HEK293T (cell line): ENCODE results near the gene GNA12.

ENCODE experiments used
- CTCF ChIA-PET: fragments of 350-600 bp; formaldehyde crosslinking; extraction: SDS; loops from one replicate; lab custom pipeline; 2021; ENCODE audit warnings: antibody characterized with exemption, inconsistent platforms; lab: Yijun Ruan, JAX
- POLR2A ChIA-PET: fragments of 350-600 bp; formaldehyde crosslinking; extraction: SDS; loops from one replicate; lab custom pipeline; 2020; ENCODE audit warnings: antibody characterized with exemption, inconsistent platforms; lab: Yijun Ruan, JAX
- DNase-seq: peaks from one replicate; pipeline ENCODE4 v3.0.0; 2012; ENCODE audit warnings: mixed read lengths; ENCODE audit errors: extremely low spot score
- ARNT ChIP-seq: fragments of 450-650 bp; IDR thresholded peaks from 2 replicates; pipeline ENCODE4 v1.6.1; 2017; ENCODE audit warnings: mild to moderate bottlenecking
- BHLHE40 ChIP-seq: fragments of 450-650 bp; IDR thresholded peaks from 2 replicates; pipeline ENCODE4 v1.6.1; 2016; ENCODE audit warnings: mild to moderate bottlenecking, moderate library complexity, borderline replicate concordance
- CTBP1 ChIP-seq: fragments of 450-650 bp; IDR thresholded peaks from 2 replicates; pipeline ENCODE4 v1.6.1; 2016; ENCODE audit warnings: borderline replicate concordance
- ELF4 ChIP-seq: fragments of 450-650 bp; IDR thresholded peaks from 2 replicates; pipeline ENCODE4 v1.6.1; 2017; ENCODE audit warnings: antibody characterized with exemption
- FOXA1 ChIP-seq: fragments of 450-650 bp; IDR thresholded peaks from 2 replicates; pipeline ENCODE4 v1.6.1; 2016; ENCODE audit warnings: mild to moderate bottlenecking
- FOXK2 ChIP-seq: fragments of 450-650 bp; IDR thresholded peaks from 2 replicates; pipeline ENCODE4 v1.6.1; 2016; ENCODE audit warnings: mild to moderate bottlenecking
- FOXM1 ChIP-seq: fragments of 450-650 bp; IDR thresholded peaks from 2 replicates; pipeline ENCODE4 v1.6.1; 2017; ENCODE audit warnings: mild to moderate bottlenecking, borderline replicate concordance
- HDGF ChIP-seq: fragments of 450-650 bp; IDR thresholded peaks from 2 replicates; pipeline ENCODE4 v1.6.1; 2017; ENCODE audit warnings: antibody characterized with exemption, borderline replicate concordance
- L3MBTL2 ChIP-seq: fragments of 450-650 bp; conservative IDR thresholded peaks from 2 replicates; pipeline ENCODE4 v1.6.1; 2016; ENCODE audit warnings: mild to moderate bottlenecking
- LEF1 ChIP-seq: fragments of 450-650 bp; IDR thresholded peaks from 2 replicates; pipeline ENCODE4 v1.6.1; 2017; ENCODE audit warnings: mild to moderate bottlenecking, borderline replicate concordance
- NFRKB ChIP-seq: fragments of 450-650 bp; IDR thresholded peaks from 2 replicates; pipeline ENCODE4 v1.6.1; 2016; ENCODE audit warnings: mild to moderate bottlenecking, moderate library complexity
- PKNOX1 ChIP-seq: fragments of 450-650 bp; IDR thresholded peaks from 2 replicates; pipeline ENCODE4 v1.6.1; 2016
- SP1 ChIP-seq: fragments of 450-650 bp; IDR thresholded peaks from 2 replicates; pipeline ENCODE4 v1.6.1; 2017
- SUZ12 ChIP-seq: fragments of 450-650 bp; IDR thresholded peaks from 2 replicates; pipeline ENCODE4 v1.6.1; 2016; ENCODE audit warnings: mild to moderate bottlenecking
- TARDBP ChIP-seq: fragments of 450-650 bp; IDR thresholded peaks from 2 replicates; pipeline ENCODE4 v1.6.1; 2016
- ZNF384 ChIP-seq: fragments of 450-650 bp; IDR thresholded peaks from 2 replicates; pipeline ENCODE4 v1.6.1; 2016

The GNA12 gene

GRCh38 chr7:2786607-2787116 is 57.4 kb downstream of the GNA12 start:
- POLR2A ChIA-PET, result no interaction called here

DNA sequence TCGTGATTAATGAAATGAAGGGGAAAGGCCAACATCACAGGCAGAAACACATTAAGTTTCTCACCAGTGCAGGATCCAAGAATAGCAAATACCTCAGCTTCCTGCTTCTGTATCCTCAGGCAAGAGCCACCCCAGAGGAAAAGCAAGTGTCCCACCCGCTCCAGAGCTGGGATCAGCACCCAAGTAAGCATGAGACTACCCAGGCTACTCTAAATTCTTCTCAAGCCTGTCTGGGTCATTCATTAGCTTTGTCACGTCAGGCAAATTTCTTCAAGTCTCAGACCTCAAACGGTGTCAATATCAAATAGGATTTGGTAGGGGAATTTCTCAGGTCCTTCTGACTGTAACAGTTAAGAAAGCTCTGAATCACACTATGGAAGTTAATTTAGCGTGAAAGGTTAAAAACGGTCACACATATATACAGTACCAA is 59.0 kb downstream of the GNA12 start:
- no peak for TF ChIP-seq LEF1
- no peak for TF ChIP-seq SUZ12
- TF ChIP-seq FOXK2, result no peak
- TF ChIP-seq BHLHE40, result no peak
- TF ChIP-seq FOXM1, result no peak
- no peak for TF ChIP-seq TARDBP
- no peak for TF ChIP-seq SP1
- TF ChIP-seq NFRKB, result no peak
- ChIA-PET POLR2A (interaction anchor here (0.9 kb wide), 1 partner anchor 10 kb away, joined by 4 read pairs; no protein-coding TSS in a partner anchor), CTCF (no interaction called here)
- no peak for DNase-seq

More at GRCh38 chr7:2786607-2787116, 57.4 kb downstream of the GNA12 start:
- CTCF ChIA-PET, result no interaction called here
- no peak for DNase-seq
- TF ChIP-seq CTBP1 (no peak), NFRKB (no peak), ELF4 (no peak), L3MBTL2 (no peak), TARDBP (no peak), SUZ12 (no peak), FOXM1 (no peak), ZNF384 (no peak), PKNOX1 (no peak), FOXA1 (no peak), BHLHE40 (no peak), SP1 (no peak), FOXK2 (no peak)

DNA sequence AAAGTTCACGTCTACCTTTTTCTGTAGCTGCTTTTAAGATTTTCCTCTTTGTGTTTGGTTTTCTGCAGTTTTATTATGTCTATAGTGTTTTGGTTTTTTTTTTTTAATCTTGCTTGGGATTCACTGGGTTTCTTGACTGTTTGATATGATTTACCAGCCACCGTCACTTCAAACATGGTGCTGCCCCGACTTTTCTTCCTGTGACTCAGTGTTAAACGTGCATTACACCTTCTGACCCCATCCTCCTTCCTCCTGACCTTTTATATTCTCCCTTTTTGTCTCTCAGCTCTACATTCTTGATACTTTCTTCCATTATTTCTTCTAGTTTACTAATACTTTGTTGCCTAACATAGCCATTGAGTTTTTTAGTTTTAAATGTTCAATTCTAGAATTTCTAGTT is 61.5 kb downstream of the GNA12 start:
- POLR2A ChIA-PET, result no interaction called here
- CTCF ChIA-PET, result no interaction called here
- DNase-seq, result no peak

GRCh38 chr7:2782121-2782520 is 62.0 kb downstream of the GNA12 start:
- ChIA-PET CTCF (no interaction called here), POLR2A (no interaction called here)
- TF ChIP-seq SUZ12 (no peak), LEF1 (no peak), NFRKB (no peak), ZNF384 (no peak), ARNT (no peak), HDGF (no peak), FOXA1 (no peak), PKNOX1 (no peak), FOXK2 (no peak), ELF4 (no peak), SP1 (no peak), FOXM1 (no peak), CTBP1 (no peak), BHLHE40 (no peak), TARDBP (no peak), L3MBTL2 (no peak)
- no peak for DNase-seq

More for the DNA sequence above, 61.5 kb downstream of the GNA12 start:
- TF ChIP-seq HDGF (no peak), L3MBTL2 (no peak), FOXM1 (no peak), FOXA1 (no peak), SP1 (no peak), SUZ12 (no peak), FOXK2 (no peak), ZNF384 (no peak), PKNOX1 (no peak), CTBP1 (no peak), BHLHE40 (no peak), NFRKB (no peak), ELF4 (no peak), LEF1 (no peak), ARNT (no peak), TARDBP (no peak)

- ChIA-PET CTCF (no interaction called here), POLR2A (no interaction called here)
- no peak for TF ChIP-seq TARDBP
- no peak for TF ChIP-seq SP1
- TF ChIP-seq FOXM1, result no peak
- no peak for TF ChIP-seq FOXK2
- TF ChIP-seq BHLHE40, result no peak
- TF ChIP-seq CTBP1, result no peak
- no peak for TF ChIP-seq FOXA1
- TF ChIP-seq SUZ12, result no peak
- TF ChIP-seq L3MBTL2, result no peak
- no peak for TF ChIP-seq ELF4
- no peak for TF ChIP-seq HDGF
- TF ChIP-seq ARNT, result no peak
- TF ChIP-seq PKNOX1, result no peak
- TF ChIP-seq ZNF384, result no peak
- TF ChIP-seq NFRKB, result no peak
- no peak for TF ChIP-seq LEF1
- DNase-seq, result no peak
These were observed 62.5 kb downstream of the GNA12 start for GRCh38 chr7:2781636-2782035.
